HG03575 (cell line): ENCODE results near the gene FYB2.

Source experiments
- ATAC-seq: cut with Tn5 transposase; IDR thresholded peaks from one replicate; pipeline ENCODE4 v1.9.1; 2021; ENCODE audit not compliant: unreplicated experiment, insufficient number of reproducible peaks, low FRiP score; ENCODE audit errors: extremely low read depth

Gene FYB2

GRCh38 chr1:56819387-56819899 lies at the start of gene FYB2:
FYB2 (minus strand) TSS chr1:56819404; CDS start chr1:56819290, 114 bp downstream.
- ATAC-seq = no peak

DNA sequence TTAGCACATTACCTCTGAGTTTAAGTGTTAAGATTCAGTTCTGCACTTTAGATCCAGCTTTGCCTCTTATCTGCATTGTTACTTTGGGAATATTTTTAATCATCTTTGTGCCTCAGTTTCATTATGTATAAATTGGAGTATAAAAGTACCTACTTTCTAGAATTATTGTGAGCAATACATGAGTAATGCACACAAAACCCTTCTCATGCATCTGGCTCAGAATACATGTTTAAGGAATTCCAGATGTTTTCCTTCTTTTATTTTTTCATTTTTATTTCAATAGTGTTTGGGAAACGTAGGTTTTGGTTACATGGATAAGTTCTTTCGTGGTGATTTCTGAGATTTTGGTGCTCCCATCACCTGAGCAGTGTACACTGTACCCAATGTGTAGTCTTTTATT lies 49.6 kb upstream of the FYB2 start:
- ATAC-seq = no peak

DNA sequence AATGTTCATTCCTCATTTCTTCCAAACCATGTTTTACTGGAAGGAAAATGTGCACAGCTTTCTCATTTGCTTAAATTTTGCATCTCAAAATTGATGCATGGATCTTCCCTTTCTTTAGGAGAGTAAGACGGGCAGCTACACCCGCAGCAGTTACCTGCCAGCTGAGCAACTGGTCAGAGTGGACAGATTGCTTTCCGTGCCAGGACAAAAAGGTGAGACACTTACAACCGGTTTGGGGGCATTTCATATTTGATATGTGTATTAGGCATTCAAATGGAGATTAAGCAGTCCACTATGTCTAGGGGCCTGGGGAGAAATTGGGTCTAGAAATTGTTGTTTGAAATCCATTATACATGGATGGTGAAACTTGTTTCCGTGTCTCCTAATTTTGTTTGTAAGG lies 48.3 kb upstream of the FYB2 start:
- no peak for ATAC-seq

DNA sequence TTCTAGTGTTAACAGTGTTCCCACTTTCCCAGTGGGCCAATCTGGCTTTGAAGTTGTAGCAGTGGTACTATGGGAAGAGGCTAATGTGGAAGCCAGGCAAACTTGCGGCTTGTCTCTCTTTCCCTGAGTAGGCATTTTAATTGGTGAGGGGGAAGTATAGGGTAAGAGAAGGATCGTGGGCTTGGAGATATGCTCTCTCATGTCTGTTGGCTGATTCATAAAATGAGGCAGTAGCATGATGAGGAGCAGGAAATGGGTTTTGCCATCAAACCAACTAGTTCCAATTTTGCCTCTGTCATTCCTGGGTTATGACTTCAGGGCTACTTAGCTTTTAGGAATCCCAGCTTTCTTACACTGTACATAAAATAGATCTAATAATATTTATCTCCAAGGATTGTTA lies 47.5 kb upstream of the FYB2 start:
- no peak for ATAC-seq

- no peak for ATAC-seq
These were observed 45.2 kb upstream of the FYB2 start for GRCh38 chr1:56864430-56864829.

DNA sequence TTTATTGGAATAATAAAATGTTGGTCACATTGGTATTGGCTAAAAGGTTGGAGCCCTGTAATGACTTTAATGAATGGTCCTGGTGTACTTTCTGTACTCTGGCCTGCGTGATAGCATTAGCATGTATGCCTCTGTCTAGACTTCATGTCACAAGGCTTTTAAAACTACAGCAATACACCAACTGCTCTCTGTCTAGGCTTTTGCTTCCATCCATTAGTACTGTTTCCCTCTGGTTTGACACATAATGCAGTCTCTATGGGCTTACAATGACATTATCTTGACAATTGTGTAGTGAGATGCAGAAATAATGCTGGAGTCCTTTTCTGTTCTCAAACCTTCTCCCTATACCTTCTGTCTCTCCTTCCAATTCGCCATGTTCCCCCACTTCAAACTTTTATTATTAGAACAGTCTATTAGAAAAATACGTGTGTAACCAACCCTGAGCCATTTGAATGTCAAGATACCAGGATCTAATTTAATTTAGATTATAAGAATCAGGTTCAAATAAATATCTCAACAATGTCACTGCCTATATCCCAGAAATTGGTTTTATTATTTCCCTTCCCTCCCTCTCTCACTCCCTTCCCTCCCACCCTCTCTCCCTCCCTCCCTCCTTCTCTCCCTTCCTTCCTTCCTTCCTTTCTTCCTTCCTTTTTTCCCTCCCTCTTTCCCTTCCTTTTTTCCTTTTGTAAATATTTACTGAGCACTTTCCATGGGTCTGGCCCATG lies 44.2 kb upstream of the FYB2 start:
- ATAC-seq = no peak

DNA sequence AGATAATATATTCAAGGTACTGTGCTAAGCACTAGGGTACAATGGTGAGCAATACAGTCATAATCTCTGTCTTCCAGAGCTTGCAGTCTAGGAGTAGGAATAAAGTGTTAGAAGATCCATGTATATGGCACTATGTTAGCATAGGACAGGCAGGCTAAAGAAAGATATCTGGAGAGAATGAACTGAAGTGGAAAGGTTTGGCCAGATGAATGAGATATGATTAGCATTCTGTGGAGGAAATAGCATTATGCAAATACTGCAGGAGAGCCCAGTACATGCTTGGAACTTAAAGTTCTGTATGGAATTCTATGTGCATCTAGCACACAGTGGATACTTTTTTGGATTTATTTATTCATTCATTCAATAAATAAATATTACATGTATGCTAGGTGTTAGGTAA lies 40.1 kb upstream of the FYB2 start:
- no peak for ATAC-seq

DNA sequence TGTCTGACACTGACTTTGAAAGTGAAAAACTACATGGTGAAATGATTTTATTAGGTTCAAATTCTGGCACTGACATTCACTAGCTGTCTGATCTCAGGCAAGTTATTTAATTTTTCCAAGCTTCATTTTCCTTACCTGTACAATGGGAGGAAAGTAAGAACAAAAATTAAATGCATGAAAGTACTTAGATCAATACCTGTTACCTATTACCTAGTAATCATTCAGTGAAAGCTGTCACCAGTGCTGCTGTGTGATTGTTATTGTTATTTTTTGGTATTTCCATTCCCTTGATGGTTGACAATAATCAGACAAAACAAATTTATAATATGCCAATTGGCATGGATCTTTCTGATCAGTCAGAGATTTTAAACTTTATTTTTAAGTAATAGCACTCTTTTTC lies 37.0 kb upstream of the FYB2 start:
- no peak for ATAC-seq

GRCh38 chr1:56855190-56855589 lies 36.0 kb upstream of the FYB2 start:
- no peak for ATAC-seq

- ATAC-seq = no peak
These were observed 35.4 kb upstream of the FYB2 start, which contains the start of gene C8A for GRCh38 chr1:56854521-56855099. C8A (plus strand) TSS chr1:56854797; CDS start chr1:56854902, 105 bp downstream.

- no peak for ATAC-seq
These were observed 33.3 kb upstream of the FYB2 start for GRCh38 chr1:56852476-56852875.

GRCh38 chr1:56850922-56851321 lies 31.7 kb upstream of the FYB2 start:
- ATAC-seq = no peak

DNA sequence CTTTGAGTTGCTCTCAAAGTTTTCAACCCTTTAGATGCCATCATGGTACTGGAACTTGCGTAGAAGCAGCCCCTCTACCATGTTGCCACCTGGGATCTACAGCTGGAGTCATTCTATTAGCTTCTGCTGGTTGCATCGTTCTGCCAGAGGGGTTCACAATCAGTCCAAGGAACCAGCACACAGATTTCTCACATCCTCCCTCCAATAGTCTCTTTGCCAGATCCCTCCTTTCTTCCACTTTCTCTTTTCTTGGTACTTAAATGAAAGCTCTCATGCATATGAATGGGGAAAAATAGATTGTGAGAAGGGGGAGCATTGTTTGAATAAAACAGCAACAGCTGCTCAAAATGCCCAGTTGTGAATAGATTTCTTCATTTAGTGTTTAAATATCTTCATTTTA lies 31.2 kb upstream of the FYB2 start:
- no peak for ATAC-seq

DNA sequence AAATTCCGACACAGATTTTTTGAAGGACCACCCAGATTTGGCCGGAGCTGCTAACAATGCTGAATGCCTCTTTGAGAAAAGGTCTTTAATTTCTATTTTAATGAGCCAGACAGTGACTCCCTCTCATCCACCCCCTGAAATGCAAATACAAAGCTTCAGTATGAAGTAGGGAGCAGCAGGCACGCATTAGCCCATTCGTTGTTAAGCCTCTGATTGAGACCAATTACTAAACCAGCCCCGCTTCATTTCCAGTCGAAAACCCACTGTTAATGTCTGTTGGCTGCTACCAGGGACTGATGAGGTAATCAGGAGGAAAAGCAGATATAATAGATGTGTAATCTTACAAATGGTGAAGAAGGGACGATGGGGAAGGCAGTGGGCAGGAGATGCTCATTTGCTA lies 30.5 kb upstream of the FYB2 start:
- no peak for ATAC-seq

DNA sequence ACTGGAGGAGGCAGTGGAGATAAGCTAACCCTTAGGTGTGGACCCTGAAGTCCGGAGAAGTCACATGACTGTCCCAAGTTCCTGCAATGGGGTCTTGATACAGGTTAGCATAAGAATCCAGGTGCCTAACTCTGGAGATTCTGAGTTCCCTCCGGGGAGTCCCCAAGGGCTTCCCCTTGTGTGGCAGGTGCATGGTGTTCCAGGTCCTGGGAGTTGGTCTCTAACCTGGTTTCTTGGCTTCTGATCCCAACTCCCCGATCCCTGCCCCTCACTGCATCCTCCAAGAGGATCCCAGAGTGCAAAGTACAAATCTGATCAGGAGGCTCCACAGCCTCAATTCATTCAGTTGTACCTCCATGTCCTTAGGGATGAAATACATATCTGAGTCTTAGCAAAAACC lies 26.1 kb upstream of the FYB2 start:
- ATAC-seq = no peak

- no peak for ATAC-seq
These were observed 25.4 kb upstream of the FYB2 start for GRCh38 chr1:56844545-56845136.

GRCh38 chr1:56843544-56843943 lies 24.3 kb upstream of the FYB2 start:
- ATAC-seq = no peak

GRCh38 chr1:56838759-56839158 lies 19.6 kb upstream of the FYB2 start:
- ATAC-seq = no peak

DNA sequence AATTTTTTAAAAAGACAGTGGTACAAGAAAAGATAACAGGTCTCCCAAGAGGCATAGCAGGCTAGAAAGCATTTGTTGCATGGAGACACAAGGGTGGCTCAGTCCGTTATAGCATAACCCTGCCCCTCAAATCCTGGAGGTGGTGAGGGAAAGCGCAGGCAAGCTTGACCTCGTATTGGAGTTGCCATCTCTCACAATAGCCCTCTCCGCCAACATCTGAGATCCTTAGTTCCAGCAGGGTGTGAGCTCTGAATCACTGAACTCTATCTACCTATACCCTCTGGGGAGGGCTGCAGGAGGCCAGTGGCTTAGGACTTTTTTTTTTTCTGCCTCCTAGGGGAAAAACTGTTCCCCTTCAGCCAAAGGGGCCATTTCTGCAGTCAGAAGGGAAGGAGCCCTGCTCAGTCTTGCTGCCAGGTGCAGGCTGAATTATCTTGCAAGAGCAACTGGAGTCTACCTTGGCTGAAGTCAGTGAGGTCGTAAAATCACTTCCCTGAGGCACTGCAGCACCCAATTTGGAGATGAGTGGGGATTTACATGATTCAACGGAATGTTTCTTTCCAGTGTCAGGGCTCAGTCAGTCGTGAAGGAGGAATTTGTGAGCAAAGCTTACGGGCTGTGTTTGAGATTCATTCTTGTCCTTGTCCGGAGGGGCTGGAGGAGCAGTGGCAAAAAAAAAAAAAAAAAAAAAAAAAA lies 18.2 kb upstream of the FYB2 start:
- no peak for ATAC-seq

DNA sequence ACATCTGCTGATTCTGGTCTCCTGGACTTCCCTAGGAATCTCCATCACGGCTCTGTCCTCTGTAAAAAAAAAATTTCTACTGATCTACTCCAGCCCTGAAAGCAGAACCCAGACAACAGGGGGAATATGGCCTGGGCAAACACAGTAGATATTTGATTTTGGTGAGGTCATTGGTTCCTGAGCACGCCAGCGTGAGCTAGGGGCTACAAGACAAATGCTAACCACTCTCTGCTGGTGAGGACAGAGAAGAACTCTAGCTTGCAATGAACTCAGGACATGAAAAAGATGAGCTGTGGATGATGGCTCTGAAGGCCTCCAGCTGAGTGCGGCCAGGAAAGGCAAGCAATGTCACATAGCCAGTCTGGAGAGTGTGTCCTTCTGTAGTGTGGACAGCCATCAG lies 17.2 kb upstream of the FYB2 start:
- no peak for ATAC-seq
